GM12878 (cell line): Measurements from ENCODE around the gene LRRC41. TPM values are rescaled to one million over a fixed set of nuclear protein-coding genes. Genes with fewer than 3 reads are reported as not detected.
A peak's percentile ranks its signal among the peaks of the same experiment; 100 is the strongest.

Source experiments
- BACH1 ChIP-seq: fragments of 450-650 bp; IDR thresholded peaks from 2 replicates; pipeline ENCODE4 v1.6.1; 2017; ENCODE audit warnings: mild to moderate bottlenecking, borderline replicate concordance
- CEBPB ChIP-seq, 2 experiments: fragments of 150-350 bp in 1 of 2; IDR thresholded peaks; 2 replicates each; pipeline ENCODE4 v1.6.1; 2012 to 2014; ENCODE audit warnings: low read depth in 2 of 2, low read length in 2 of 2, borderline replicate concordance in 1 of 2, inconsistent platforms in 1 of 2
- CTCF ChIP-seq, 3 experiments: IDR thresholded peaks in 2 of 3; conservative IDR thresholded peaks in 1 of 3; 2 replicates each; pipeline ENCODE4 v1.5.1; 2011; ENCODE audit warnings: low read depth in 3 of 3, low read length in 3 of 3, mild to moderate bottlenecking in 3 of 3, control low read depth in 2 of 3, moderate library complexity in 2 of 3, inconsistent platforms in 1 of 3, mixed read lengths in 1 of 3; ENCODE audit not compliant: control insufficient read depth in 2 of 3, insufficient read depth in 1 of 3; ENCODE audit errors: extremely low read depth in 1 of 3
- EED ChIP-seq: sonication (generic); IDR thresholded peaks from 2 replicates; pipeline ENCODE4 v1.6.1; 2016; ENCODE audit warnings: antibody characterized with exemption, low read depth
- IKZF1 ChIP-seq: fragments of 450-650 bp; conservative IDR thresholded peaks from 2 replicates; pipeline ENCODE4 v1.6.1; 2017; ENCODE audit warnings: antibody characterized with exemption, mild to moderate bottlenecking
- IKZF2 ChIP-seq, 2 experiments: fragments of 450-650 bp; IDR thresholded peaks; 2 replicates each; pipeline ENCODE4 v1.6.1; 2017; ENCODE audit warnings: mild to moderate bottlenecking in 2 of 2, moderate library complexity in 2 of 2
- MEF2B ChIP-seq: fragments of 450-650 bp; IDR thresholded peaks from 2 replicates; pipeline ENCODE4 v1.6.1; 2018; ENCODE audit warnings: mild to moderate bottlenecking, moderate library complexity; ENCODE audit not compliant: partially characterized antibody, poor library complexity, severe bottlenecking
- MLLT1 ChIP-seq: fragments of 450-650 bp; IDR thresholded peaks from 2 replicates; pipeline ENCODE4 v1.6.1; 2016; ENCODE audit warnings: mild to moderate bottlenecking
- PAX5 ChIP-seq: IDR thresholded peaks from 2 replicates; pipeline ENCODE4 v1.6.1; 2011; ENCODE audit warnings: low read depth, low read length, borderline replicate concordance
- PML ChIP-seq: IDR thresholded peaks from 2 replicates; pipeline ENCODE4 v1.6.1; 2012; ENCODE audit warnings: low read length, inconsistent platforms
- POLR2AphosphoS5 ChIP-seq: IDR thresholded peaks from 2 replicates; pipeline ENCODE4 v1.6.1; 2011; ENCODE audit warnings: mild to moderate bottlenecking, low read length, inconsistent platforms
- SMAD5 ChIP-seq: IDR thresholded peaks from 2 replicates; pipeline ENCODE4 v1.6.1; 2016; ENCODE audit warnings: antibody characterized with exemption, low read depth
- SMARCA5 ChIP-seq: fragments of 450-650 bp; IDR thresholded peaks from 2 replicates; pipeline ENCODE4 v1.6.1; 2017; ENCODE audit warnings: mild to moderate bottlenecking
- SMC3 ChIP-seq: IDR thresholded peaks from 2 replicates; pipeline ENCODE4 v1.6.1; 2011; ENCODE audit warnings: low read length, improper control_type of control experiment, borderline replicate concordance
- SPI1 ChIP-seq: IDR thresholded peaks from 2 replicates; pipeline ENCODE4 v1.6.1; 2011; ENCODE audit warnings: low read depth, mild to moderate bottlenecking, low read length, moderate library complexity, borderline replicate concordance; ENCODE audit not compliant: insufficient read depth
- TCF7 ChIP-seq: IDR thresholded peaks from 2 replicates; pipeline ENCODE4 v1.6.1; 2014; ENCODE audit warnings: antibody characterized with exemption, borderline replicate concordance
- ZBTB33 ChIP-seq: fragments of 450-650 bp; IDR thresholded peaks from 2 replicates; pipeline ENCODE4 v1.6.1; 2017; ENCODE audit warnings: mild to moderate bottlenecking
- ZBTB40 ChIP-seq: fragments of 450-650 bp; IDR thresholded peaks from 2 replicates; pipeline ENCODE4 v1.6.1; 2016; ENCODE audit warnings: mild to moderate bottlenecking, moderate library complexity, borderline replicate concordance
- ZNF24 ChIP-seq: fragments of 450-650 bp; IDR thresholded peaks from 2 replicates; pipeline ENCODE4 v1.6.1; 2017; ENCODE audit warnings: antibody characterized with exemption, mild to moderate bottlenecking
- ZNF274 ChIP-seq: IDR thresholded peaks from one replicate; pipeline ENCODE4 v1.8.0; 2011; ENCODE audit not compliant: insufficient read length, insufficient read depth
- ZNF384 ChIP-seq: IDR thresholded peaks from 2 replicates; pipeline ENCODE4 v1.6.1; 2012; ENCODE audit warnings: low read depth, mild to moderate bottlenecking, low read length, improper control_type of control experiment, borderline replicate concordance
- polyA plus RNA-seq, 11 experiments: library from polyadenylated mRNA; depleted of rRNA in 4 of 11; unstranded in 6 of 11; stranded (reverse) in 5 of 11; fragments of >200 nt; fragmentation: Nextera tagmentation in 4 of 11; fragmentation: Illumina TruSeq in 1 of 11; extraction: Ambion mirVana in 4 of 11; extraction: Trizol in 1 of 11; gene quantifications; 1 replicate in 1 of 11; 2 replicates in 10 of 11; pipeline versions ENCODE4 v1.2.1 to v1.2.3, GENCODE V29; 2011 to 2016; ENCODE audit warnings: inconsistent platforms in 2 of 11, missing spikeins in 2 of 11, low read depth in 1 of 11
- total RNA-seq, 4 experiments: library from RNA; depleted of rRNA in 3 of 4; stranded (reverse); fragments of >200 nt in 3 of 4; fragmentation: Illumina TruSeq in 1 of 4; extraction: Trizol in 1 of 4; gene quantifications; 2 replicates each; pipeline versions ENCODE4 v1.2.1 to v1.2.3, GENCODE V29; 2013 to 2021

The LRRC41 gene
- total and polyA plus RNA-seq, 10 of the 15 experiments (the other 5 are each of a cell fraction or from before 2014, with no cell fraction given) = 12.0 to 79.9 (median 48.5) TPM

- TF ChIP-seq ZBTB40 (no peak), SMAD5 (peak; percentile 70), MLLT1 (peak; percentile 84), ZNF24 (no peak), POLR2AphosphoS5 (peak; percentile 89), IKZF2 (IDR thresholded peaks at IDR 0.05) (peak in 1 of 2 experiments; percentile 79; a peak in 3 of 4 replicates), CTCF (IDR thresholded peaks at IDR 0.05 in 2 of 3, conservative IDR thresholded peaks at IDR 0.05 in 1 of 3; ENCODE audit: control insufficient read depth in 2 of 3, extremely low read depth in 1 of 3, insufficient read depth in 1 of 3, low read depth in 3 of 3, low read length in 3 of 3) (peak; percentile 49 to 73 (median 53)), SMARCA5 (peak; percentile 30; the same call in 1 of the 2 replicates), BACH1 (no peak), SMC3 (peak; percentile 40; the same call in 1 of the 2 replicates), CEBPB (IDR thresholded peaks at IDR 0.05; ENCODE audit: borderline replicate concordance in 1 of 2, low read depth in 2 of 2, low read length in 2 of 2) (no peak), ZBTB33 (no peak), TCF7 (no peak), EED (peak; percentile 42; the same call in 1 of the 2 replicates), MEF2B (peak; percentile 6), PAX5 (no peak), SPI1 (no peak; the same call in 1 of the 2 replicates), ZNF384 (no peak), IKZF1 (peak; percentile 77), ZNF274 (no peak), PML (peak; percentile 83; the same call in 1 of the 2 replicates)
Observed at GRCh38 chr1:46333300-46334029, 30.0 kb upstream of the LRRC41 start (continued).
